GM19463 (cell line): ENCODE results near the gene DHRS4.
"Not testable (repeated sequence)": the region's sequence is repeated elsewhere in the genome, so short reads cannot be mapped to it uniquely, and the experiment has no call there.

Experiments
- ATAC-seq: cut with Tn5 transposase; IDR thresholded peaks from one replicate; pipeline ENCODE4 v1.9.1; 2021; ENCODE audit warnings: mild to moderate bottlenecking, moderate library complexity; ENCODE audit not compliant: unreplicated experiment

Gene DHRS4

DNA sequence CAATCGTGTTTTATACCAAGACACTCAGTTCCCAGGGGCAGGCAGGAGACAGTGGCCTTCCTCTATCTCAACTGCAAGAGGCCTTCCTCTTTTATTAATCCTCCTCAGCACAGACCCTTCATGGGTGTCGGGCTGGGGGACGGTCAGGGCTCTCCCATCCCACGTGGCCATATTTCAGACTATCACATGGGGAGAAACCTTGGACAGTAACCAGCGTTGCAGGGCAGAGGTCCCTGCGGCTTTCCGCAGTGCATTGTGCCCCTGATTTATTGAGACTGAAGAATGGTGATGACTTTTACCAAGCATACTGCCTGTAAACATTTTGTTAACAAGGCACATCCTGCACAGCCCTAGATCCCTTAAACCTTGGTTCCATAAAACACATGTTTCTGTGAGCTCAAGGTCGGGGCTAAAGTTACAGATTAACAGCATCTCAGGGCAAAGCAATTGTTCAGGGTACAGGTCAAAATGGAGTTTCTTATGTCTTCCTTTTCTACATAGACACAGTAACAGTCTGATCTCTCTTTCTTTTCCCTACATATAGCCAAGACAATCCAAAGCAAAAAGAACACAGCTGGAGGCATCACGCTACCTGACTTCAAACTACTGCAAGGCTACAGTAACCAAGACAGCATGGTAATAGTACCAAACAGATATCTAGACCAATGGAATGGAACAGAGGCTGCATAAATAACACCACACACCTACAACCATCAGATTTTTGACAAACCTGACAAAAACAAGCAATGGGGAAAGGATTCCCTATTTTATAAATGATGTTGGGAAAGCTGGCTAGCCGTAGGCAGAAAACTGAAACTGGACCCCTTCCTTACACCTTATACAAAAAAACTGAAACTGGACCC is 28.6 kb downstream of the DHRS4 start:
- not testable (repeated sequence) for ATAC-seq

DNA sequence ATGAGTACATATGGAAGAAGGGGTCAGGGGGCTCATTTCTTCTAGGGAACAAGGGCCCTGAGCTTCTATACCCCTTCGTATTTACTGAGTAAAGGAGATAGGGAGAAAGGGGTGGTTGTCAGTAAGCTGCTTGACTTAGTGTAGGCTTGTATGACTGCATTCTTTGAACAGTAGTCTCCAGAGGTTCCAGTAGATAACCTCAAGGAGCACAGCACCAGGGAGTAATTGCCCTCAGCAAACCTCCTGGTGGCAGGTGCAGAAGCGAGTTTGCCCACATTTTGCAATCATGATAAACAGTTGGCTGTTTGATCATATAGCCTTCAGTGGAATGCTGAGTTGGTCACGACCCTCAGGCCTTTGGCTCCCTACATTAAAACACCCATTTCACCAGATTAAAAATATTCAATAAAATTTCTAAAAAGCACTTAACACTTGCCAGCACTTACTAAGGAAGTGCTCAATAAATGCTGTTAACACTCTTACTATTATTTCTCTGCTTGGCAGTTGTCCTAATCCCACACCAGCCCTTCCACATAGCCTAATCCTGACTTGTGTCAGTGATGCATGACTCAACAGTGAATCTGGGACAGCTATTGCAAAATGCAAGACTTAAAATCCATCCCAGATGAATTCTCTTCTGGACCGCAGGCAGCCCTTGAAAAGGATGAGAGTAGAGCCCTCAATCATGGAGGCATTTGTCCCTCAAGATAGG is 31.5 kb downstream of the DHRS4 start:
- ATAC-seq, result no peak

DNA sequence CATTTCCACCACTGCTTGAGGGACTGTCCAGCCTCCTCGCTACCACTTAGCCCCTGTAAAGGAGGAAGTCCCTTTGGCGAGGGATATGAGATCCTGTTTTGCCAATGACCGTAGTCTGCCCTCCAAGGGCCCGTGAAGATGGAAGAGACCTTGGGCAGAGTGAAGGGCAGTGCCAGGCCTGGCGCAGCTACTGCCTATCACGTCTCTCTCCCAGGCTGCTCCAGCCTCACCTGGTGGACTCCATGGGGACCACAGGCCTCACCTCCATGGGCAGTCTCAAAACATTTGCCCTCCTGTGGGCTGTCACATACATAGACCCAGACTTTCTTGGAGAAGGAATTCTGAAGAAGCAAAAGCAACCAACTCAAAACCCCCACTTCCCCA is 34.6 kb downstream of the DHRS4 start:
- ATAC-seq, result peak; percentile 6

GRCh38 chr14:23988607-23989363 is 35.2 kb downstream of the DHRS4 start, which contains the start of gene DHRS4L2:
Gene DHRS4L2 (plus strand): TSS chr14:23988929. CDS start chr14:23988948, 19 bp downstream.
- peak; percentile 90 for ATAC-seq

- ATAC-seq, result peak; percentile 28
These were observed 36.3 kb downstream of the DHRS4 start for GRCh38 chr14:23989734-23990445.

- not testable (repeated sequence) for ATAC-seq
These were observed 37.4 kb downstream of the DHRS4 start for GRCh38 chr14:23990961-23991360.

GRCh38 chr14:23993042-23993441 is 39.5 kb downstream of the DHRS4 start:
- not testable (repeated sequence) for ATAC-seq

DNA sequence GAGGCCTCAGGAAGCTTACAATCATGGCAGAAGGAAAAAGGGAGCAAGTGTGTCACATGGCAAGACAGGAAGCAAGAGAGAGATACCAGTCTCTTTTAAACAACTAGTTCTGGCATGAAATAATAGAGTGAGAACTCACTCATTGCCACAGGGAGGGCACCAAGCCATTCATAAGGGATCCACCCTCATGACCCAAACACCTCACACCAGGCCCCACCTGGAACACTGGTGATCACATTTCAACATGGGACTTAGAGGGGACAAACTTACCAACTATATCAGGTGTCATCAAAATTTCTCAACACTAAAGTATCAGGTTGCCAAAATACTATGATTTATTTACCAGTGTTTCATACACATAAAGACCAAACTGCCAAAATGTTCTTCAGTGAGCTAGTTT is 42.4 kb downstream of the DHRS4 start:
- ATAC-seq, result not testable (repeated sequence)

DNA sequence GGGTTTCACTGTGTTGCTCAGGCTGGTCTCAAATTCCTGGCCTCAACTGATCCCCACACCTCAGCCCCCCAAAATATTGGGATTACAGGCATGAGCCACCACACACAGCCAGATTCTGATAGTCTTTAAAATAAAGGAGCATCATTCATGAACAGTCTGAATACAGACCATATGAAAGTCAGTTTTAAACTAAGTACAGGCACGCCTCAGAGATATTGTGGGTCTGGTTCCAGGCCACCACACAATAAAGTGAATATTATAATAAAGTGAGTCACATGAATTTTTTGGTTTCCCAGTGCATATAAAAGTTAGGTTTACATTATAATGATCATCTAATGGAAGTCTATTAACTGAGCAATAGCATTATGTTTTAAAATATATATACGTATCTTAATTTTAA is 43.3 kb downstream of the DHRS4 start:
- ATAC-seq, result not testable (repeated sequence)

- not testable (repeated sequence) for ATAC-seq
These were observed 46.1 kb downstream of the DHRS4 start for GRCh38 chr14:23999640-24000039.

DNA sequence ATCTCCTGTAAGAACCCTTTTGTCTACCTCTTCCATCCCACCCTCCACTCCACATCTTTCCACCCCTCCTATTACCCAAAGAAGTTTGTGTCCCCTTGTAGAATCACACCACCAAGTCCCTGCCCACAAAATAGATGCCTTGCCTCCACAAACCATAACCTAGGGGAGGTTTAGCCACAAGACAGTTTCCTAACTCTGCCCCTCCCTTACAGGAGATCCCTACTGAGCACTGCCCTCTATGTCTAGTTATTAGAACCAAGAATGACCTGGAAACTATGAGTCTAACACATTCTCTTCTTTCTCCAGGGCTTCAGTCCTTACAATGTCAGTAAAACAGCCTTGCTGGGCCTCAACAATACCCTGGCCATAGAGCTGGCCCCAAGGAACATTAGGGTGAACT is 47.5 kb downstream of the DHRS4 start:
- ATAC-seq, result not testable (repeated sequence)

DNA sequence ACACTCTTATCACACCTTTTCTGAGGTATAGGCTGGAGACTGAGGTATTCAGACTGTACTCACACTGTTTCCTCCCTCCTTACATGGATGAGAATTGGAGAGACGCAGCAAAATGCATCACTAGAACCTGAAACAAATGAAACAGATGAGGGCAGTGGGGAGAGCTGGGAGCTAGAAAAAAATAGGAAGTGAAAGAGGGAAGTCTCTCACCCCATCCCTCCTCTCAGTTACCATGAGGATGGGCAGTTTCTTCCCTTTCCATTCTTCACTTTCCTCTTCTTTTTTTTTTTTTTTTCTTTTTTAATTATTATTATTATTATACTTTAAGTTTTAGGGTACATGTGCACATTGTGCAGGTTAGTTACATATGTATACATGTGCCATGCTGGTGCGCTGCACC is 48.1 kb downstream of the DHRS4 start:
- not testable (repeated sequence) for ATAC-seq

GRCh38 chr14:24006471-24006816 is 52.9 kb downstream of the DHRS4 start:
- peak; percentile 23 for ATAC-seq

DNA sequence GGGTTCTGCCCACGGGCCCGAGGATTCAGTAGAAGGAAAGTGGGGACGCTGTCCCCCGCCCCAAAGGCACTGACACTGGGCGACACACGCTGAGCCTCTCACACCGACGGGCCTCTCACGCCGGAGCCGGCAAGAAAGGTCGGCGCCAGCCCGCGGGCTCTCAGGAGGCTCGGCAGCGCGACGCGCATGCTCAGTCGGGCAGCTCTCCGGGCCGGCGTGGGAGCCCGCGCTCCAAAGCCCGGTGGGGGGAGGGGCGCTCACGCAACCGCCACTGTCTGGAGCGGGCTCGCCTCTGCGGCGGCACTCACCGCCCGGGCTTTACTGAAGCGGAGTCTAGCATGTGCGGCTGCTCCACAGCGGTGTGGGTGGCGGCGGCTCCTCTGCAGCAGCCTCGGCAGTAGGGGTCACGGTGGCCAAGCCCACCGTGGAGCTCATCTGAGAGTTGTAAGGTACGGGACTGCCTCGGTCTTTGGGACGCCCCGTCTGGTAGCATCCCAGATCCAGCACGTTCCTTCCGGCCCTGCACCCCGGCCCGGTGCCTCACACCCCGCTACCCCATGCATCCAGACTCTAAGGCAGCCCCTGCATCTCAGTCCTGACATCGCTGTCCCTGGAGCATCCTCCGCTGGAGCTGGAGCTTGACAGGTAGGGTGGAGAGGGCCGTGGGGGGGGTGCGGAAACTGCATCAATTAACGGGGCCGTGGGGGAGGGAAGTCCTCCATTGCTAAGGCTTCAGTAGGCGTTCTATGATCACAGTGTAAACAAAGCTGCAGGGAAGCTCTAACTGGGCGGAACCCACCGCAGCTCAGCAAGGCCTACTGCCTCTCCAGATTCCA is 53.5 kb downstream of the DHRS4 start:
- peak; percentile 82 for ATAC-seq

DNA sequence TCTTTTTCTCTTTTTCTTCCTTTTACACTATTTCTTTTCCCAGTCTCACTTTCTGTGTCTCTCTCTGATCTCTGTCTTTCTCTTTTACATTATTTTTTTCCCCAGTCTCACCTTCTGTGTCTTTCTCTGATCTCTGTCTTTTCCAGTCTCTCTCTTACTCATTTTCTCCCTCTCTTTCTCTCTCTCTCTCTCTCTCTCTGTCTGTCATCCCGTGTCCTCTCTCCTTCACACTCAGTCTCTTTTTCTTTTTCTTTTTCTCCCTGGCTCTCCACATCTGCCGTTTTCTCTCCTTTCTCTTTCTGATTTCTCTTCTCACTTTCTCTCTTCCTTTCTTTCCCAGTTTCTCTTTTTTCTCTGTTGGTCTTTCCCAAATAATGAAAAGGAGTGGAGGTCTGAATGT is 57.5 kb downstream of the DHRS4 start:
- no peak for ATAC-seq

- ATAC-seq, result not testable (repeated sequence)
These were observed 59.2 kb downstream of the DHRS4 start for GRCh38 chr14:24012726-24013273.

GRCh38 chr14:24013654-24014514 is 60.3 kb downstream of the DHRS4 start:
- ATAC-seq, result no peak

DNA sequence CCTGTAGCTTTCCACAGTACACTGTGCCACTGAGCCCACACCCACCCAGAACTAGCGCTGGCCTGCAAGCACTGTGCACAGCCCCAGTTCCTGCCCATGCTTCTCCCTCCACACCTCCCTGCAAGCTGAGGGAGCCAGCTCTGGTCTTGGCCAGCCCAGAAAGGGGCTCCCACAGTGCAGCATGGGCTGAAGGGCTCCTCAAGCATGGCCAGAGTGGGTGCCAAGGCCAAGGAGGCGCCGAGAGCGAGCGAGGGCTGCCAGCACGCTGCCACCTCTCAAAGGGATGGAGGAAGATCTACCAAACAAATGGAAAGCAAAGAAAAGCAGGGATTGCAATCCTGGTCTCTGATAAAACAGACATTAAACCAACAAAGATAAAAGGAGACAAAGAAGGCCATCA is 62.2 kb downstream of the DHRS4 start:
- not testable (repeated sequence) for ATAC-seq
